ENCODE results near the gene YBEY.

DNA sequence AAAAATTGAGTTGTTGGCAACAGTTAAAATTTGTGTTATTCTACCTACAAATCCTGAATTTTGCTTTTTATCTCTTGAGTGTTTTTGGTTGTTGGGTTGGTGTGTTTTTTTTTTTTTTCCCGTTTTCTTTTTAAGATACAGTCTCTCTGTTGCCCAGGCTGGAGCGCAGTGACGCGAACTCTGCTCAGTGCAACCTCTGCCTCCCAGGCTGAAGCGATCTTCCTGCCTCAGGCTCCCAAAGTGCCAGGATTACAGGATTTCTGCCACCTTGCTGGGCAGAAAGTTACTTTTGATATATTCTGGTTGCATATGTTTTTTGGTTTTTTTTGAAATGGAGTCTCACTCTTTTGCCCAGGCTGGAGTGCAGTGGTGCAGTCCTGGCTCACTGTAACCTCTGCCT is 42.0 kb downstream of the YBEY start:
- TF ChIP-seq SUZ12 (IDR thresholded peaks at IDR 0.05; ENCODE audit: extremely low read depth, insufficient read depth, insufficient read length) (no peak), ZNF274 (IDR thresholded peaks at IDR 0.05; ENCODE audit: low read depth, low read length) (no peak)

Measured in NT2/D1 (cell line).